Esophagus squamous epithelium (tissue), 4 donors: ENCODE measurements around the gene ANAPC10.

Experiments
- POLR2A ChIP-seq, 4 donors: fragments of 450-650 bp; IDR thresholded peaks; one replicate each; pipeline ENCODE4 v1.6.1; 2017; ENCODE audit warnings: antibody characterized with exemption in 4 of 4, mild to moderate bottlenecking in 4 of 4, moderate library complexity in 3 of 4
- TF ChIP-seq, protein P1 (sequence below), 6 experiments: fragments of 450-650 bp in 4 of 6; fragments of 200-600 bp in 2 of 6; sonication (generic) in 2 of 6; IDR thresholded peaks; one replicate each; pipeline ENCODE4 v1.5.1; 2016 to 2019; ENCODE audit warnings: antibody characterized with exemption in 6 of 6, mild to moderate bottlenecking in 4 of 6, moderate library complexity in 4 of 6

DNA sequence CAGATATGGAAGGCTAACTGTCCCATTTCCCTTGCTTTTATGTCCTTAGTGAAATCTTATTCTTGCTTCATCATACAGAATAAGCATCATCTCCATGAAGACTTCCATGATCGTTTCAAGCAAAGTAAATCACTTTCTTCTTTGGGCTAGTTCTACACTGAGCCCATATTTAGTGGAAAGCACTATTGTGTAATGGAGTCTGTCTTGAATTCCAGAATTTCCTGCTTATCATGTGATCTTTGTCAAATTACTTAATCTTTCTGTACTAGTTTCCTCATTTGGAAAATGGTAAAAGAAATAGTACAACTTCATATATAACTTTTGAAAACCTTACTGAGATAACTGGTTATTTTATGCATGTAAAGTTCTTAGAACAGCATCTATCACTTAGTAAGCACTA lies 7.6 kb downstream of the ANAPC10 start:
- TF ChIP-seq, protein P1, sequence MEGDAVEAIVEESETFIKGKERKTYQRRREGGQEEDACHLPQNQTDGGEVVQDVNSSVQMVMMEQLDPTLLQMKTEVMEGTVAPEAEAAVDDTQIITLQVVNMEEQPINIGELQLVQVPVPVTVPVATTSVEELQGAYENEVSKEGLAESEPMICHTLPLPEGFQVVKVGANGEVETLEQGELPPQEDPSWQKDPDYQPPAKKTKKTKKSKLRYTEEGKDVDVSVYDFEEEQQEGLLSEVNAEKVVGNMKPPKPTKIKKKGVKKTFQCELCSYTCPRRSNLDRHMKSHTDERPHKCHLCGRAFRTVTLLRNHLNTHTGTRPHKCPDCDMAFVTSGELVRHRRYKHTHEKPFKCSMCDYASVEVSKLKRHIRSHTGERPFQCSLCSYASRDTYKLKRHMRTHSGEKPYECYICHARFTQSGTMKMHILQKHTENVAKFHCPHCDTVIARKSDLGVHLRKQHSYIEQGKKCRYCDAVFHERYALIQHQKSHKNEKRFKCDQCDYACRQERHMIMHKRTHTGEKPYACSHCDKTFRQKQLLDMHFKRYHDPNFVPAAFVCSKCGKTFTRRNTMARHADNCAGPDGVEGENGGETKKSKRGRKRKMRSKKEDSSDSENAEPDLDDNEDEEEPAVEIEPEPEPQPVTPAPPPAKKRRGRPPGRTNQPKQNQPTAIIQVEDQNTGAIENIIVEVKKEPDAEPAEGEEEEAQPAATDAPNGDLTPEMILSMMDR (IDR thresholded peaks at IDR 0.05): no peak
- no peak for TF ChIP-seq POLR2A (IDR thresholded peaks at IDR 0.05)
